ENCODE results near the gene SH2D3A. TPM values are rescaled to one million over a fixed set of nuclear protein-coding genes. Genes with fewer than 3 reads are reported as not detected.

The SH2D3A gene
- total RNA-seq, 2 donors from 2014 or later: 34.2 to 44.3 TPM

DNA sequence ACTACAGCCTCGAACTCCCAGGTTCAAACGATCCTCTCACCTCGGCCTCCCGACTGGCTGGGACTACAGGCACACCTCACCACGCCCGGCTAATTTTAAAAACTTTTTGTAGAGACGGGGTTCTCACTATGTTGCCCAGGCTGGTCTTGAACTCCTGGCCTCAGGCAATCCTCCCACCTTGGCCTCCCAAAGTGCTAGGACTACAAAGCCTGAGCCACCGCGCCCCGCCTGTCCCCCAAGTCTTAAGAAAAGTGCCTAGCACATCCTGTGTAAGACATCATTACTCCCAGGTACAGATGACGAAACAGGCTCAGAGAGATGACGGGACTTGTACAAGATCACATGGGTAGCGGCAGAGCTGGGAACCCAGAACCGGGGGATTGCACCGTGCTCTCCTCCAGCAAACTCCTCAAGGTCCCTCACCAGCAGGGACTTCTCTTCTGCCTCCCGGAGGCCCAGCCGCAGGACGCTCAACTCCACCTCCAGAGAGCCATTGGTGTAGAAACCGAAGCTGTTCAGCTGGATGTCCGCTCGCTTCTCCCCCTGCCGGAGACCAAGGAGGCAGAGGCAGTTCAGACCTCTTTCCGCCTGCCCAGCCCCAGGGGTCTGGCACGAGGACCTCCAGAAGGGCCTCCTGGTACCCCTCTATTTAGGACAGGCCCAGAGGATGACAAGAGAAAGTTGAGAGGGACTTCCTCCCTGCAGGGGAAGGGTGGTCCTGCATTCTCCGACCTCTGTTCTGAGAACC is 30.9 kb downstream of the SH2D3A start:
- DNase-seq: peak; percentile 84
- intact Hi-C loops (cut with DNase I): no loop called here
- H3K36me3 ChIP-seq: no peaks in the 10 kb centered on the region
- no peaks in the 10 kb centered on the region for H3K27me3 ChIP-seq
- H3K4me1 ChIP-seq: peaks cover 10% of the 10 kb centered on the region
- peak overlapping the region; percentile 86 for H3K27ac ChIP-seq
- H3K4me3 ChIP-seq: peak overlapping the region; percentile 70
- H3K9ac ChIP-seq (ENCODE audit: low read depth in 2 of 2, low read length in 2 of 2): peak overlapping the region; percentile 90 to 92
- H3K9me3 ChIP-seq: no peaks in the 10 kb centered on the region
- TF ChIP-seq, protein P1, sequence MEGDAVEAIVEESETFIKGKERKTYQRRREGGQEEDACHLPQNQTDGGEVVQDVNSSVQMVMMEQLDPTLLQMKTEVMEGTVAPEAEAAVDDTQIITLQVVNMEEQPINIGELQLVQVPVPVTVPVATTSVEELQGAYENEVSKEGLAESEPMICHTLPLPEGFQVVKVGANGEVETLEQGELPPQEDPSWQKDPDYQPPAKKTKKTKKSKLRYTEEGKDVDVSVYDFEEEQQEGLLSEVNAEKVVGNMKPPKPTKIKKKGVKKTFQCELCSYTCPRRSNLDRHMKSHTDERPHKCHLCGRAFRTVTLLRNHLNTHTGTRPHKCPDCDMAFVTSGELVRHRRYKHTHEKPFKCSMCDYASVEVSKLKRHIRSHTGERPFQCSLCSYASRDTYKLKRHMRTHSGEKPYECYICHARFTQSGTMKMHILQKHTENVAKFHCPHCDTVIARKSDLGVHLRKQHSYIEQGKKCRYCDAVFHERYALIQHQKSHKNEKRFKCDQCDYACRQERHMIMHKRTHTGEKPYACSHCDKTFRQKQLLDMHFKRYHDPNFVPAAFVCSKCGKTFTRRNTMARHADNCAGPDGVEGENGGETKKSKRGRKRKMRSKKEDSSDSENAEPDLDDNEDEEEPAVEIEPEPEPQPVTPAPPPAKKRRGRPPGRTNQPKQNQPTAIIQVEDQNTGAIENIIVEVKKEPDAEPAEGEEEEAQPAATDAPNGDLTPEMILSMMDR (IDR thresholded peaks at IDR 0.05): peak; percentile 59

DNA sequence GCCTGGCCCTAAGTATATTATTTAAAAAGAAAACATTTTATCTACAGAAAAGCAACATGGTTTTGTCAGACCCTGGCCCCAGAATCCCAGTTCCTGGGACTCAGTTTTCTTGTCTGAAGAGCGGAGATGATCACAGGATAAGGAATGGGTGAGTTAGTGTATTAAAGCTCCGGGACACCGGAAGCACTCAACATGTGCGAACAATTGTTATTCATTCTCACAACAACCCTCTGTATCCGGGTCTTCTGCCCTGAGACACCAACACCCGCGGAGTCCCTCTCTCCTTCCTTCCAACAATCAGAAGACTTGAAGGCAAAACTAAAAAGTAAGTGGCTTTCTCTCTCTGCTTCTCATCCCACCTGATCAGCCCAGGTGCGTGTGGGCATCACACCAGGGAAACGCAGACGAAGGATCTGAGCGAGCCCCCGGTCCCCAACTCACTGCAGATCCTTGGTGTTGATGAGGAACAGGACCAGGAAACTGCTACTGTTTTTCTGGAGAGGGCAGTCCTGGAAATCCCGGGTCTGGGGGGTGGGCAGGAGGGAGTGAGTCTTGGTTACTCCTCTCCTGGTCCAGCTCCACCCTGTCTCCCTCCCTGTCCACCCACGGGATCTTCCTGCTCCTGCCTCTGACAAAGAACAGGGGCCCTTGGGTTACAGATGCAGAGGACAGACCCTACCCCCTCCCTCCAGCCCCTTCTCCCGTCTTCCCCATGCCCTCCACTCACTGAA is 31.9 kb downstream of the SH2D3A start:
- H3K9me3 ChIP-seq: no peaks in the 10 kb centered on the region
- no peaks in the 10 kb centered on the region for H3K36me3 ChIP-seq
- H3K27ac ChIP-seq: peak overlapping the region; percentile 86
- peaks cover 10% of the 10 kb centered on the region for H3K4me1 ChIP-seq
- no peak overlapping the region for H3K9ac ChIP-seq (ENCODE audit: low read depth in 2 of 2, low read length in 2 of 2)
- H3K27me3 ChIP-seq: no peaks in the 10 kb centered on the region
- TF ChIP-seq, protein P1 (IDR thresholded peaks at IDR 0.05): no peak
- DNase-seq: no peak
- H3K4me3 ChIP-seq: no peak overlapping the region
- intact Hi-C loops (cut with DNase I): no loop called here

DNA sequence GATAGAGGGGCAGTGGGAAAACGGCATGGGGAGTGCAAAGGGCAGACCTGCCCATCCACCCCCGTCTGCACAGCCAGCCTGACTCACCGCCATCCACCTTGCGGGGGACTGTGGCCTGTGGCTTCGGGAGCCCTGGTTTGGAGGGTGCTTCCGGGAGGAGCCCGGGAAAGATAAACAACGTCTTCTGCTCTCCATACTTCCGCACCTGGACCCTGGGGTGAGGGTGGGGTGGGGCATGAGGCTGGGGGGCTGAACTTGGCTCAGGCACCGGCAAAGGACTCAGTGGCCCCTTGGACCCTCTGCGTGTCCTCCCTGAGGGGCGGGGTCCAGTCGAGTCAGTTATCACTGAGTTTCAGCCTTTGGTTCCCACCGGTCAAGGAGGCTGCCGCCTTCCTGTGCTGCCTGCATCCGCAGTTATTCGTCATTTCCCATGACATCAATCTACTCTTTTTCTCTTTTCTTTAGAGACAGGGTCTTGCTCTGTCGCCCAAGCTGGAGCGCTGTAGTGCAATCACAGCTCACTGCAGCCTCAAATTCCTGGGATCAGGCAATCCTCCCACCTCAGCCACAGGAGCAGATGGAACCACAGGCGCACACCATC is 33.0 kb downstream of the SH2D3A start:
- Histone ChIP-seq H3K4me1 (peaks cover 10% of the 10 kb centered on the region), H3K36me3 (no peaks in the 10 kb centered on the region), H3K9ac (ENCODE audit: low read depth in 2 of 2, low read length in 2 of 2) (no peak overlapping the region), H3K9me3 (no peaks in the 10 kb centered on the region), H3K27me3 (no peaks in the 10 kb centered on the region), H3K4me3 (no peak overlapping the region), H3K27ac (no peak overlapping the region)
- no peak for DNase-seq
- TF ChIP-seq, protein P1 (IDR thresholded peaks at IDR 0.05): no peak
- intact Hi-C loops (cut with DNase I): loop anchor here (5.0 kb wide), 1 partner anchor 128 kb away; no protein-coding TSS in a partner anchor

DNA sequence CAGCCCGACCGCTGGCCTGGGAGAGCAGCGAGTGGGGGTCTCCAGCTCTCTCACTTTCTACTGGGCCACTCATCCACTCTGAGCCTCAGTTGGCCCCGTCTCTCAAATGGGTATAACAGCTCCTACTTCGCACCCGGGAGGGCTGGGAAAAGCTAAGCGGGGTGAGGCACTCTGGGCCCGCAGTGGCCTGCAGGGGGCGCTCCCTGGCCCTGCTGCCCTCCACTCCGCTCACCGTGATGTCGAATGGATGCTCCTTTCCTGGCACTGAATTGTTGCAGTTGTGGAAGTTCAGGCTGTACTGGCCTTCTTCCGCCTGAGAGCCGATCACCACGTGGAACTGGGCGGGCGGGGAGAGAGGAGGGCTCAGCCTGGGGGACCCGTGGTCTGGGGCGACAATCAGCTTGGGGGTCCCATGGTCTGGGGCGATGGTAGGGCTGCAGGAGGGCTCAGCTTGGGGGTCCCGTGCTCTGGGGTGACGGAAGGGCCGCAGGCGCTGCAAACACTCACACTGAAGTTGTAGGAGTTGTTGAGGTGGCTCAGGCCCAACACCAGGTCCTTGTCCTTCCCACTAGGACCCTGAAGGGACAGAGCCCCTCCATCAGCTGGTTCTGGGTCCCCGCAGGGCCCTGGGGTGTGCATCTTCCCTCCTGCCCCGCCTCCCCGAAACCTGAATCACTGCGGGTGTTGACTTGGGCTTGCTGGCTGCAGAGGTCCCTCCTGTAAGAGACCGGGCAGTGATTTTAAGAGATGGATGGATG is 33.7 kb downstream of the SH2D3A start:
- H3K4me1 ChIP-seq: peaks cover 5% of the 10 kb centered on the region
- no peaks in the 10 kb centered on the region for H3K27me3 ChIP-seq
- TF ChIP-seq, protein P1 (IDR thresholded peaks at IDR 0.05): no peak
- no peak overlapping the region for H3K4me3 ChIP-seq
- intact Hi-C loops (cut with DNase I): loop anchor here (5.0 kb wide), 1 partner anchor 129 kb away; no protein-coding TSS in a partner anchor
- H3K9ac ChIP-seq (ENCODE audit: low read depth in 2 of 2, low read length in 2 of 2): no peak overlapping the region
- H3K36me3 ChIP-seq: no peaks in the 10 kb centered on the region
- DNase-seq: no peak
- no peak overlapping the region for H3K27ac ChIP-seq
- no peaks in the 10 kb centered on the region for H3K9me3 ChIP-seq

DNA sequence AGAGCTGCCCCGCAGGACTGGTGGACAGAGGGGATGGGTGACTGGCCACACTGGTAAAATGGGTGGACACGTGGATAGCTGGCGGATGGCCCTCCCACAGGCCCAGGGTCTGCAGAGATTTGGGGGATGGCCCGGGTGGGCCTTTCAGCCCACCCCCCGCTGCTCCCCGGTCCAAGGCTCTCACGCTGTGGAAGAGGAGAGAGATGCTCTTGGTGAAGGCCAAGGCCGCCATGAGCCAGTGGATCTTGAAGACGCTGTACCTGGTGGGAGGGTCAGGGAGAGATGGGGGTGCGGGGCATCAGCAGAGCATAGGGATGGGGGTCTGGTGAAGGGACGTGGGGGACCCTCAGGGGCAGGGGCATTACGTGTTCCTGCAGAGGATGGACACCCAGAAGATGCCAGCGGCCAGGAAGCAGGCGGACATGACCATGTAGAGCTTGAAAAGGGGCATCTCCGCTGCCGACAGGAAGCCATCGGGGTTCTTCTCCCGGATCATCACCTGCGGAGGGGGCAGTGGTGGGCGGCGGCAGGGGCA is 34.4 kb downstream of the SH2D3A start:
- DNase-seq: no peak
- H3K9me3 ChIP-seq: no peaks in the 10 kb centered on the region
- H3K27me3 ChIP-seq: no peaks in the 10 kb centered on the region
- peaks cover under 1% of the 10 kb centered on the region for H3K4me1 ChIP-seq
- no peaks in the 10 kb centered on the region for H3K36me3 ChIP-seq
- no peak overlapping the region for H3K9ac ChIP-seq (ENCODE audit: low read depth in 2 of 2, low read length in 2 of 2)
- H3K4me3 ChIP-seq: no peak overlapping the region
- no peak overlapping the region for H3K27ac ChIP-seq
- intact Hi-C loops (cut with DNase I): loop anchor here (5.0 kb wide), 1 partner anchor 129 kb away; no protein-coding TSS in a partner anchor
- TF ChIP-seq, protein P1 (IDR thresholded peaks at IDR 0.05): no peak
